Uterus (tissue), 4 donors: ENCODE measurements around the gene LAMTOR5. TPM values are rescaled to one million over a fixed set of nuclear protein-coding genes. Genes with fewer than 3 reads are reported as not detected.

Source experiments
- DNase-seq, 2 donors: peaks; one replicate each; pipeline ENCODE4 v3.0.0-alpha.2; 2019 to 2020
- H3K27ac ChIP-seq, 2 donors: fragments of 200-600 bp; sonication (generic); 1 replicate in 1 of 2; 2 replicates in 1 of 2; pipeline ENCODE4 v1.5.1; 2016 to 2018
- H3K27me3 ChIP-seq, 2 donors: fragments of 200-600 bp; sonication (generic); one replicate each; pipeline ENCODE4 v1.5.1; 2018 to 2019; ENCODE audit warnings: control low read depth in 1 of 2
- H3K36me3 ChIP-seq, 2 donors: fragments of 200-600 bp; sonication (generic); one replicate each; pipeline ENCODE4 v1.5.1; 2019; ENCODE audit warnings: control low read depth in 1 of 2
- H3K4me1 ChIP-seq, 2 donors: fragments of 200-600 bp; sonication (generic); one replicate each; pipeline ENCODE4 v1.5.1; 2018 to 2019; ENCODE audit warnings: control low read depth in 1 of 2
- H3K4me3 ChIP-seq, 2 donors: fragments of 200-600 bp; sonication (generic); 1 replicate in 1 of 2; 2 replicates in 1 of 2; pipeline ENCODE4 v1.5.1; 2018 to 2019; ENCODE audit warnings: mild to moderate bottlenecking in 1 of 2
- H3K9me3 ChIP-seq, 2 donors: fragments of 200-600 bp; sonication (generic); one replicate each; pipeline ENCODE4 v1.5.1; 2019; ENCODE audit warnings: control low read depth in 1 of 2
- POLR2A ChIP-seq, 2 donors: fragments of 450-650 bp; IDR thresholded peaks; one replicate each; pipeline ENCODE4 v1.6.1; 2016; ENCODE audit warnings: antibody characterized with exemption in 2 of 2, mild to moderate bottlenecking in 1 of 2, moderate library complexity in 1 of 2
- intact Hi-C: fragments of 100-400 bp; cut with DNase I; formaldehyde crosslinking; loops from one replicate; pipeline ENCODE4 v1.15.1; 2023; ENCODE audit warnings: low total_unique reads
- total RNA-seq, 4 donors: library from RNA; depleted of rRNA in 3 of 4; stranded (reverse); fragments of >200 nt in 3 of 4; gene quantifications; one replicate each; pipeline versions ENCODE4 v1.1.0 to v1.2.4, GENCODE V29; 2014 to 2023
- TF ChIP-seq, protein P1 (sequence below), 4 experiments: fragments of 200-600 bp in 2 of 4; fragments of 450-650 bp in 2 of 4; sonication (generic) in 2 of 4; IDR thresholded peaks; one replicate each; pipeline ENCODE4 v1.5.1; 2016 to 2019; ENCODE audit warnings: antibody characterized with exemption in 4 of 4, mild to moderate bottlenecking in 2 of 4, moderate library complexity in 1 of 4
- donor health status: DM: yes; HTN: yes; CAD: no.

LAMTOR5 gene
- total RNA-seq, 4 donors from 2014 or later = 5.4 to 117 (median 58.5) TPM

DNA sequence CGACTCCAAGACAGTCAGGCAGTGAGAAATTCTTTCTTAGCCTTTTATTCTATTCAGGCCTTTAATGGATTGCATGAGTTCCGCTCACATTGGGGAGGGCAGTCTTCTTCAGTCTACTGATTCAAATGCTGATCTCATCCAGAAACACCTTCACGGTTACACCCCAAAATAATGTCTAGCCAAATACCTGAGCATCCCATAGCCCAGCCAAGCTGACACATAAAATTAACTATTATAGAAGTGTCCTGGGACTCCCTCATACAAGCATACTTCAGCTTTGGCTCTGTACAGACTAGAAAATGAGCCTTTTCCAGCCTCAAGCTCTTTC, 13.0 kb downstream of the LAMTOR5 start:
- intact Hi-C loops = no loop called here
- no peak for TF ChIP-seq POLR2A (IDR thresholded peaks at IDR 0.05)
- TF ChIP-seq, protein P1, sequence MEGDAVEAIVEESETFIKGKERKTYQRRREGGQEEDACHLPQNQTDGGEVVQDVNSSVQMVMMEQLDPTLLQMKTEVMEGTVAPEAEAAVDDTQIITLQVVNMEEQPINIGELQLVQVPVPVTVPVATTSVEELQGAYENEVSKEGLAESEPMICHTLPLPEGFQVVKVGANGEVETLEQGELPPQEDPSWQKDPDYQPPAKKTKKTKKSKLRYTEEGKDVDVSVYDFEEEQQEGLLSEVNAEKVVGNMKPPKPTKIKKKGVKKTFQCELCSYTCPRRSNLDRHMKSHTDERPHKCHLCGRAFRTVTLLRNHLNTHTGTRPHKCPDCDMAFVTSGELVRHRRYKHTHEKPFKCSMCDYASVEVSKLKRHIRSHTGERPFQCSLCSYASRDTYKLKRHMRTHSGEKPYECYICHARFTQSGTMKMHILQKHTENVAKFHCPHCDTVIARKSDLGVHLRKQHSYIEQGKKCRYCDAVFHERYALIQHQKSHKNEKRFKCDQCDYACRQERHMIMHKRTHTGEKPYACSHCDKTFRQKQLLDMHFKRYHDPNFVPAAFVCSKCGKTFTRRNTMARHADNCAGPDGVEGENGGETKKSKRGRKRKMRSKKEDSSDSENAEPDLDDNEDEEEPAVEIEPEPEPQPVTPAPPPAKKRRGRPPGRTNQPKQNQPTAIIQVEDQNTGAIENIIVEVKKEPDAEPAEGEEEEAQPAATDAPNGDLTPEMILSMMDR (IDR thresholded peaks at IDR 0.05) = no peak
- Histone ChIP-seq H3K27me3 (no peaks in the 10 kb centered on the region), H3K36me3 (no peaks in the 10 kb centered on the region), H3K27ac (no peak overlapping the region), H3K9me3 (no peaks in the 10 kb centered on the region), H3K4me1 (no peaks in the 10 kb centered on the region), H3K4me3 (no peak overlapping the region)
- no peak for DNase-seq

DNA sequence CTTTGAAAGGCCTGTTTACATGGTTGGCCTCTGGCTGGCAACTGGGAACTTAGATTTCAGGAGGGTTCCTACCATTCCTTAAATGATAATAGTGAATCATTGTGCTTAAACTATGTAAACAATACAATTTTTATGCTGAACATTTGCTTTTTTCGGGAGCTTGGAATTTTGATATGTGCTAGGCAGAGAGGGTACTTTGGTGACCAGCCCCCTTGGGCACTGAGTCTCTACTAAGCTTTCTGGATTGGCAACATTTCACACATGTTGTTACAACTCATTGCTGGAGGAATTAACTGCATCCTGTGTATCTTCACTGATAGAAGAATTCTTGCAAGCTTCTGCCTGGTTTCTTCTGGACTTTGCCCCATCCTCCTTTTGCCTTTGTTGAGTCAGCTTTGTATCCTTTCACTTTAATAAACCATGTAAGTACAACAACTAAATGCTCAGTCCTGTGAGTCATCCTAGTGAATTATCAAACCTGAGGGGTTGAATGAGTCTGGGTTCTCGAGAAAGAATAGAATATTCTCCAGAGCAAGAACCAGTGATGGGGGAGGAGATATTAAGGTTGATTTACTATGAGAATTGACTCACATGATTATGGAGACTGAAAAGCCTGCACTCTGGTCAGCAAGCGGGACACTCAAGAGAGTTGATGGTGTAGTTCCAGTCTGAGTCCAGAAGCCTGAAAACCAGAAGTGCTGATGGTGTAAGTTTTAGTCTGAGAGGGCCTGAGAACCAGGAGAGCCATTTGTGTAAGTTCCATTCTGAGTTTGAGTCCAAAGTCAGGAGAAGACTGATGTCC, 13.6 kb downstream of the LAMTOR5 start:
- TF ChIP-seq, protein P1 (IDR thresholded peaks at IDR 0.05) = no peak
- no peak for TF ChIP-seq POLR2A (IDR thresholded peaks at IDR 0.05)
- DNase-seq = no peak
- Histone ChIP-seq H3K4me3 (no peak overlapping the region), H3K27ac (no peak overlapping the region), H3K9me3 (no peaks in the 10 kb centered on the region), H3K27me3 (no peaks in the 10 kb centered on the region), H3K4me1 (no peaks in the 10 kb centered on the region), H3K36me3 (no peaks in the 10 kb centered on the region)
- intact Hi-C loops = no loop called here

DNA sequence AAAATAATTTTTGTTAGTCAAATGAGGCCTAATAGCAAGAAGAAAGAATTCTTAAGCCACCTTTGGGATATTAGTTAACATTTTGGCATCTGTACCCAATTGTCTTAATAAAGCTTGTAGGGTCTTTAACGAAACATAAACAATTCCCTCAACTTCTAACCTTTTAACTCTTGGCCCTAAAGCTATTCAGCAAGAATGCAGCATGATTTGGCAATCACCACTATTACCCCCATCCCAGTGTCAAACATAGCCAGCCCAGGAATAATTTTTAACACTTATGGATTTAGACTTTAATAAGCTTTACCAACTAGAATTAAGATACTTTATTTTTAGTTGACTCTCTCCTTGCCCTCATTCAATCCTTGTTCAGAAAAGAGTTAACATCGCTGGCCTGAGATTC, 14.2 kb downstream of the LAMTOR5 start:
- TF ChIP-seq, protein P1 (IDR thresholded peaks at IDR 0.05) = no peak
- TF ChIP-seq POLR2A (IDR thresholded peaks at IDR 0.05) = no peak
- H3K27ac ChIP-seq = no peak overlapping the region
- intact Hi-C loops = no loop called here

DNA sequence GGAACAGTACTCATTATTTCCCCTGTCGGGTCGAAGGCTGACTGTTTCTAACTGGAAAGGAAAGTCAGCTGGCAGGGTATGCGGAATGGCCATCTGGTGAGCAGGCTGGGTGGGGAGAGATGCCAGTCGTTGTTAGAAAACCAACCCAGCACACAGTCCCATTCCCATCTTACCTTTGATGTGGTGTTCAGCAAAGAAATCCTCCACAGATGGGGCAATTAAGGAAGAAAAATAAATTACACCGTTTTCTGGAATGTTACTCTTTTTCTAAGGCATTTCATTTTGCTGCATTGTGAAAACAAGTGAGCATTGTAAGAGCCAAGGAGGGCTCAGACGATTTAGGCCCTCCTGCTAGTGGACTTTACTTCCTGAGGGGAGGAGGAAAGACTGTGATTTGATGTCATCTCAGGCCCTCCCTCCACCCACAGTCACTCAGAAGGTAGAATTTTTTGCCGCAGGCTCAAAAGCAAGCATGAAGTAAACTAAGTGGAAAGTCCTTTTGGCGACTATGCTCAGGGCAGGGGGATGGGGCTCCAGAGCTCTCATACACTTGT, 16.7 kb downstream of the LAMTOR5 start, which contains the start of gene SLC16A4:
Gene SLC16A4 (minus strand): TSS at position 335 of the 554 bp plus-strand sequence. CDS start 1,703 bp downstream, outside the sequence.
- no peaks in the 10 kb centered on the region for H3K4me1 ChIP-seq
- TF ChIP-seq, protein P1 (IDR thresholded peaks at IDR 0.05) = no peak
- TF ChIP-seq POLR2A (IDR thresholded peaks at IDR 0.05) = no peak
- DNase-seq = no peak
- H3K4me3 ChIP-seq = peak within 1 kb of the TSS in 1 of 2 donors; percentile 28
- intact Hi-C loops = no loop called here
- no peaks in the 10 kb centered on the region for H3K9me3 ChIP-seq
- peak within 1 kb of the TSS; percentile 4 to 59 for H3K27ac ChIP-seq
- no peaks in the 10 kb centered on the region for H3K27me3 ChIP-seq
- no peaks in the 10 kb centered on the region for H3K36me3 ChIP-seq

More for the DNA sequence above, 14.2 kb downstream of the LAMTOR5 start:
- Histone ChIP-seq H3K4me1 (no peaks in the 10 kb centered on the region), H3K36me3 (no peaks in the 10 kb centered on the region), H3K4me3 (no peak overlapping the region), H3K27me3 (no peaks in the 10 kb centered on the region), H3K9me3 (no peaks in the 10 kb centered on the region)
- DNase-seq = no peak

DNA sequence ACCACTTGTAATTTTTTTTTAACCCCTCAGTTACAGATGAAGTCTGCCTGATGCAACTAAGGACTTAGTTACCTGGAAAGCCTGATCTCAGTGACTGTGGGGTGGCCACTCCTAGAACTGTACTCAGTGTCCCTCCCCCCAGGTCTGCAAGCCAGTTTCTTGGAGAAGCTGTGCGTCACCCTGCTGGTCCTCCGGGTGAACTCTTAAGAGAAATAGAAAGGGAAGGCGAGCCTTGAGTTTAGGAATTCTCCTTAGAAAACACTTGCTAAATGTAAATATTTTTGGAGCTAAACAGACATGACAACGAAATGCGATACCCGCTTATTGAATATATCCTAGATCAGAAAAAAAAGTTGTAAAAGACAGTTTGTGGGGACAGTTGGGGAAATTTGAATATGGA, 17.4 kb downstream of the LAMTOR5 start:
- Histone ChIP-seq H3K27ac (peak overlapping the region in 1 of 2 donors; percentile 59), H3K4me3 (peak overlapping the region in 1 of 2 donors; percentile 28), H3K27me3 (no peaks in the 10 kb centered on the region), H3K4me1 (no peaks in the 10 kb centered on the region), H3K9me3 (no peaks in the 10 kb centered on the region), H3K36me3 (no peaks in the 10 kb centered on the region)
- peak; percentile 39 to 44 for DNase-seq
- TF ChIP-seq, protein P1 (IDR thresholded peaks at IDR 0.05) = no peak
- TF ChIP-seq POLR2A (IDR thresholded peaks at IDR 0.05) = no peak
- intact Hi-C loops = no loop called here
